HG03520 (cell line): ENCODE measurements around the gene SCT.

Experiments used
- ATAC-seq: cut with Tn5 transposase; IDR thresholded peaks from one replicate; pipeline ENCODE4 v1.9.1; 2021; ENCODE audit warnings: mild to moderate bottlenecking, moderate library complexity; ENCODE audit not compliant: unreplicated experiment

The SCT gene

DNA sequence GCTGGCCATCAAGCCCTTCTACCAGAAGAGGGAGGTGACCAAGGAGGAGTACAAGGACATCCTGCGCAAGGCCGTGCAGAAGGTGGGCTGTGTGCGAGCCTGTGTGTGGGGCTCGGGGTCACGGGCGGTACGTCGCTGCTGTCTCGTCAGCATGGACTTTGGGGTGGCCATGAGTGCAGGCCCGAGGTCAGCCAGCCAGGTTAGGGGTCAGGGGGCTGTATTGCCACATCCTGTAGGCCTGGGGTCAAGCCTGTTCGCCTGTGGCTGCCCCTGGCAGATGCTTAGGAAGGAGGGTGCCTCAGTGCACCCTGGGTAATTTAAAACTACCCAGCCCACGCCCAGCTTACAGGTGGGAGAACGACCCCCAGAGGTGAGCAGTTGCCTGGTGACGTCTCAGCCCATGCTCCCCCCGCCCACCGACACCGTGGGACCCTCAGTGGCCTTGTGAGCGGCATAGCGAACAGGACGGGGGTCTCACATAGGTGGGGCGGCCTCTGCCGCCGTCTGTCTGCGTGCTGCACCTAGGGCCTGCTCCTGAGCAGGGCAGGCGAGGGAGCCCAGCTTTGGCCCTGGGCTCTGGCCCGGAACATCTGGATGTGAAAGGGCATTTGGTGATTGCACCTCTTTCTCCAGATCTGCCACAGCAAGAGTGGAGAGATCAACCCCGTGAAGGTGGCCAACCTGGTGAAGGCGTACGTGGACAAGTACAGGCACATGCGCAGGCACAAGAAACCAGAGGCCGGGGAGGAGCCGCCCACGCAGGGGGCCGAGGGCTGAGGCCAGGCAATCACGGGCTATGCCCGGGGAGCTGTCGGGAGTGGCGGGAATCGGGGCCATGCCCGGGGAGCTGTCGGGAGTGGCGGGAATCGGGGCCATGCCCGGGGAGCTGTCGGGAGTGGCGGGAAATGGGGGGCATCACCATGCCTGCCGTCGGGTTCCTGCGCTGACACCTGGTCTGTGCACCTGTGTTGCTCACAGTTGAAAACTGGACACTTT lies 15.7 kb downstream of the SCT start:
- ATAC-seq = no peak

- ATAC-seq = no peak
These were observed 16.7 kb downstream of the SCT start for GRCh38 chr11:610146-610801.

GRCh38 chr11:609341-609811 lies 17.6 kb downstream of the SCT start:
- no peak for ATAC-seq

GRCh38 chr11:608791-609251 lies 18.2 kb downstream of the SCT start:
- no peak for ATAC-seq

- no peak for ATAC-seq
These were observed 18.9 kb downstream of the SCT start for GRCh38 chr11:607971-608659.

DNA sequence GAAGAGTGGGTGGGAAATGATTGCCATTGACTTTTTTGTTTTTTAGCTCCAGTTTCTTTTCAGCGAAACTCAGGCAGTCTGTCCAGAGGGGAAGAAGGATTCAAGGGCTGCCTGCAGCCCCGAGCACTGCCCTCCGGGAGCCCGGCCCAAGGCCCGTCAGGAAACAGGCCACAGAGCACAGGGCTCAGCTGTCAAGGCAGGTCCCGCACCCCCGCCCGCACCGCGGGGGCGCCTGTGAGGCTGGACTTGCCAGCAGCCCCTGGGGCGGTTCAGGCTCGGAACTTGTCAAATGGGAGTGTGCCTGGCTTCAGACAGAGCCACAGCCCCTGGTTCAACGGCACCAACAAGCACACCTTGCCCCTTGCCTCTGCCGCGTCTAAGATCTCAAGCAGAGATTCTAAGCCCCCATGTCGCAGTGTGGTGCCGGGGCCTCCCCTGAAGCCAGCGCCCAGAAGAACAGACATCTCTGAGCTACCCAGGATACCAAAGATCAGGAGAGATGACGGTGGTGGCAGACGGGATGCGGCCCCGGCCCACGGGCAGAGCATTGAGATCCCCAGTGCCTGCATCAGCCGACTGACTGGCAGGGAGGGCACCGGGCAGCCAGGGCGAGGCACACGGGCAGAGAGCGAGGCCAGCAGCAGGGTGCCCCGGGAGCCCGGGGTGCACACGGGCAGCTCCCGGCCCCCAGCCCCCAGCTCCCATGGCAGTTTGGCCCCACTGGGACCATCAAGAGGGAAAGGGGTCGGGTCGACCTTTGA lies 19.8 kb downstream of the SCT start:
- no peak for ATAC-seq

GRCh38 chr11:606245-606644 lies 20.7 kb downstream of the SCT start:
- ATAC-seq = no peak

- ATAC-seq = no peak
These were observed 21.5 kb downstream of the SCT start for GRCh38 chr11:605286-606129.

GRCh38 chr11:603154-603553 lies 23.8 kb downstream of the SCT start:
- no peak for ATAC-seq

GRCh38 chr11:601573-602245 lies 25.3 kb downstream of the SCT start:
- ATAC-seq = no peak

GRCh38 chr11:598005-598680 lies 28.8 kb downstream of the SCT start:
- ATAC-seq = no peak

DNA sequence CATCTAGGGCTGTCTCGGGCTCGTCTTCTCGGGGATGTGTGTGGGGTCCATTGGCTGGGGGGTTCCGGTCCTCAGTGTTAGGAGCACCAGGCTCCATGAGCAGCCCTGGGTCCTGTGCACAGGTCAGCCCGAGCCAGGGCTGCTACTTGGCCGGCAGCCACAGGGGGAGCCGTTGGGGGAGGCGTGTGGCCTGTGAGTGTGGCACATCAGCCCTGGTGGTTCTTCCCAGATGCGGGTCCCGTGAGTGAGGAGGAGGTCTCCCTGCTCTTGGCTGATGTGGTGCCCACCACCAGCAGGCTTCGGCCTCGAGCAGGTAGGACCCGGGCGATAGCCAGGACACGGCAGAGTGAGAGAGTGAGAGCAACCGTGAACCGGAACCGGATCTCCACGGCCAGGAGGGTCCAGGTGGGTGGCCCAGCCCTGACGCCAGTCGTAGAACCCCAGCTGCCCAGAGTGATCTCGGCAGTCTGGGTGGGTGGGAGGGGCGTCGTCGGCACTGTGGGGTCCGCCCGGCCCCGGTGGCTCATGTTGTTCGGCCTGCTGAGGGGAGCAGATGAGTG lies 29.7 kb downstream of the SCT start:
- ATAC-seq = no peak

DNA sequence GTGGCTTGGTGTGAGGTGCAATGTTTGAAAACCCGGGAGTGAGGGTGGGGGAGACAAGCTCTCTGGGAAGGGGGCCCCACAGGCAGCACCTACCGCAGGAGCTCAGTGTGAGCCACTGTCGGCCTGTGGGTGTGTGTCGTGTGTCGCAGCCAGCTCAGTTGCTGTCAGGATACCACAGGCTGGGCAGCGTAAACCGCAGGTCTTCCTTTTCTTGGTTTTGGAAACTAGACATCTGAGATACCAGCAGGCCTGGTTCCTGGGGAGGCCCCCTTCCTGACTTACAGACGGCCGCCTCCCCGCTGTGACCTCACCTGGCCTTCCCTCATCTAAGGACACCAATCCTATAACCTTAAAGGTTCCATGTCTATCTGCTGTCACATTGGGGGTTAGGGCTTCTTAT lies 30.6 kb downstream of the SCT start:
- no peak for ATAC-seq

DNA sequence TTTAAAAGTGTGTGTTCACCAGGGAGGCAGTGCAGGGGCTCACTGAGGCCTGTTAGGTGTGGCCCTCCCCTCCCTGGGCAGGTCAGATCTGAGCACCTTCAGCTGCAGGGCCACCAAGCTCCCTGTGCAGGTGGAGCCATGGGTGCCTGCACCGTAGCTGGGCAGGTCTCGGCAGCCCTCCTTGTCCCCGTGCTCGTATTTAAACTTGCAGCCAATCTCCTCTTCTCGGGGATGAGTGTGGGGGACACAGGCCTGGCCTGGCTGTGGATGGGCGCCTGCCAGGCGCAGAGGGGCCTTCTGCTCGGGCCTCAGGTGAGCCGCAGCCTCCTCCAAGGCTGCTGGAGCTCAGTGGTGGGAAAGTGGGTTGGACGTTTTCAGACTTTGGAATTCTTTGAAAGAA lies 31.6 kb downstream of the SCT start:
- no peak for ATAC-seq

- no peak for ATAC-seq
These were observed 33.6 kb downstream of the SCT start for GRCh38 chr11:593347-593746.

GRCh38 chr11:592918-593317 lies 34.1 kb downstream of the SCT start:
- no peak for ATAC-seq

GRCh38 chr11:592501-592900 lies 34.5 kb downstream of the SCT start:
- ATAC-seq = no peak

GRCh38 chr11:590997-591396 lies 36.0 kb downstream of the SCT start:
- ATAC-seq = no peak
